Gastroesophageal sphincter (tissue), 3 donors: ENCODE data around the gene BMP7.

Experiments
- POLR2A ChIP-seq, 2 donors: fragments of 450-650 bp; IDR thresholded peaks; one replicate each; pipeline ENCODE4 v1.6.1; 2017; ENCODE audit warnings: antibody characterized with exemption in 2 of 2, mild to moderate bottlenecking in 2 of 2, moderate library complexity in 1 of 2
- POLR2AphosphoS5 ChIP-seq: sonication (generic); formaldehyde crosslinking; IDR thresholded peaks from one replicate; pipeline ENCODE4 v1.6.1; 2017; ENCODE audit warnings: antibody characterized with exemption
- TF ChIP-seq, protein P1 (sequence below), 4 experiments: fragments of 200-600 bp in 2 of 4; fragments of 450-650 bp in 2 of 4; sonication (generic) in 1 of 4; IDR thresholded peaks; one replicate each; pipeline ENCODE4 v1.5.1; 2017 to 2019; ENCODE audit warnings: antibody characterized with exemption in 4 of 4, mild to moderate bottlenecking in 2 of 4, moderate library complexity in 2 of 4

DNA sequence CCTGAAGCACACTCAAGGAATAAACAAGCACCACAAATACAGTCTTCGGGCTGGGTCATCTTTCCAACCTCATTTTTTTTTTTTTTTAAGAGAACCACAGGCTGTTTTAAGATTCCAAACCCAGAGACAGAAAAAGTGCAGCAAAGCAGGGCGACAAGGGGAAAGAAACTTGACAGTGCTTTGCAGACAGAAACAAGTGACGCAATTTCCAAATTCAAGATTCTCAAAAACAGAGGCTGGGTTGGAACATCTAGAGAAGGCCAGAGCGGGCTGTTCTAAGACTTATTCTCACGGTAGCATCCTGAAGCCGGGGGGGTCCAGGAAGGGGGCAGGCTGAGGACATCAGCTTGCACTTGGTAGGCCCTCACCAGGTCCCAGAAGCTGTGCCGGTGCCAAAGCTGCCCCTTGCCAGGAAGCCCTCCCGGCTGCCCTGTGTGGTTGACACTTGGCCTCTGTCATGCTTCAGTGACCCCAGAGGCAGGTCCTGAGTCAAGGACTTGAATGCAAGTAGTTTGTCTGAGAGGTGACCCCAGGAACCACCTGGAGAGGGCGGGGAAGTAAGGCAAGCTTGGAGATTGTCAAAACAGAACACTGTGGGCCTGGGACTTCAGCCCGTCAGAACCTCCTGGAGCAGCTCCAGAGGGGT lies 50.5 kb downstream of the BMP7 start:
- TF ChIP-seq, protein P1, sequence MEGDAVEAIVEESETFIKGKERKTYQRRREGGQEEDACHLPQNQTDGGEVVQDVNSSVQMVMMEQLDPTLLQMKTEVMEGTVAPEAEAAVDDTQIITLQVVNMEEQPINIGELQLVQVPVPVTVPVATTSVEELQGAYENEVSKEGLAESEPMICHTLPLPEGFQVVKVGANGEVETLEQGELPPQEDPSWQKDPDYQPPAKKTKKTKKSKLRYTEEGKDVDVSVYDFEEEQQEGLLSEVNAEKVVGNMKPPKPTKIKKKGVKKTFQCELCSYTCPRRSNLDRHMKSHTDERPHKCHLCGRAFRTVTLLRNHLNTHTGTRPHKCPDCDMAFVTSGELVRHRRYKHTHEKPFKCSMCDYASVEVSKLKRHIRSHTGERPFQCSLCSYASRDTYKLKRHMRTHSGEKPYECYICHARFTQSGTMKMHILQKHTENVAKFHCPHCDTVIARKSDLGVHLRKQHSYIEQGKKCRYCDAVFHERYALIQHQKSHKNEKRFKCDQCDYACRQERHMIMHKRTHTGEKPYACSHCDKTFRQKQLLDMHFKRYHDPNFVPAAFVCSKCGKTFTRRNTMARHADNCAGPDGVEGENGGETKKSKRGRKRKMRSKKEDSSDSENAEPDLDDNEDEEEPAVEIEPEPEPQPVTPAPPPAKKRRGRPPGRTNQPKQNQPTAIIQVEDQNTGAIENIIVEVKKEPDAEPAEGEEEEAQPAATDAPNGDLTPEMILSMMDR (IDR thresholded peaks at IDR 0.05), result no peak
- no peak for TF ChIP-seq POLR2AphosphoS5
- TF ChIP-seq POLR2A (IDR thresholded peaks at IDR 0.05), result no peak
